Measurements from ENCODE around the gene SLC7A7.

Gene SLC7A7

GRCh38 chr14:22824711-22825359 is 9.6 kb upstream of the SLC7A7 start:
- TF ChIP-seq, protein P1, sequence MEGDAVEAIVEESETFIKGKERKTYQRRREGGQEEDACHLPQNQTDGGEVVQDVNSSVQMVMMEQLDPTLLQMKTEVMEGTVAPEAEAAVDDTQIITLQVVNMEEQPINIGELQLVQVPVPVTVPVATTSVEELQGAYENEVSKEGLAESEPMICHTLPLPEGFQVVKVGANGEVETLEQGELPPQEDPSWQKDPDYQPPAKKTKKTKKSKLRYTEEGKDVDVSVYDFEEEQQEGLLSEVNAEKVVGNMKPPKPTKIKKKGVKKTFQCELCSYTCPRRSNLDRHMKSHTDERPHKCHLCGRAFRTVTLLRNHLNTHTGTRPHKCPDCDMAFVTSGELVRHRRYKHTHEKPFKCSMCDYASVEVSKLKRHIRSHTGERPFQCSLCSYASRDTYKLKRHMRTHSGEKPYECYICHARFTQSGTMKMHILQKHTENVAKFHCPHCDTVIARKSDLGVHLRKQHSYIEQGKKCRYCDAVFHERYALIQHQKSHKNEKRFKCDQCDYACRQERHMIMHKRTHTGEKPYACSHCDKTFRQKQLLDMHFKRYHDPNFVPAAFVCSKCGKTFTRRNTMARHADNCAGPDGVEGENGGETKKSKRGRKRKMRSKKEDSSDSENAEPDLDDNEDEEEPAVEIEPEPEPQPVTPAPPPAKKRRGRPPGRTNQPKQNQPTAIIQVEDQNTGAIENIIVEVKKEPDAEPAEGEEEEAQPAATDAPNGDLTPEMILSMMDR (IDR thresholded peaks at IDR 0.05; ENCODE audit: control insufficient read depth, extremely low read depth, insufficient read depth), result no peak
- no peak for DNase-seq (ENCODE audit: low read depth)
- H3K4me3 ChIP-seq (ENCODE audit: low read depth, low read length), result no peak overlapping the region

- H3K4me3 ChIP-seq (ENCODE audit: low read depth, low read length), result no peak overlapping the region
- DNase-seq (ENCODE audit: low read depth), result no peak
- TF ChIP-seq, protein P1 (IDR thresholded peaks at IDR 0.05; ENCODE audit: control insufficient read depth, extremely low read depth, insufficient read depth), result peak; percentile 62
These were observed 7.4 kb upstream of the SLC7A7 start for GRCh38 chr14:22822571-22823098.

DNA sequence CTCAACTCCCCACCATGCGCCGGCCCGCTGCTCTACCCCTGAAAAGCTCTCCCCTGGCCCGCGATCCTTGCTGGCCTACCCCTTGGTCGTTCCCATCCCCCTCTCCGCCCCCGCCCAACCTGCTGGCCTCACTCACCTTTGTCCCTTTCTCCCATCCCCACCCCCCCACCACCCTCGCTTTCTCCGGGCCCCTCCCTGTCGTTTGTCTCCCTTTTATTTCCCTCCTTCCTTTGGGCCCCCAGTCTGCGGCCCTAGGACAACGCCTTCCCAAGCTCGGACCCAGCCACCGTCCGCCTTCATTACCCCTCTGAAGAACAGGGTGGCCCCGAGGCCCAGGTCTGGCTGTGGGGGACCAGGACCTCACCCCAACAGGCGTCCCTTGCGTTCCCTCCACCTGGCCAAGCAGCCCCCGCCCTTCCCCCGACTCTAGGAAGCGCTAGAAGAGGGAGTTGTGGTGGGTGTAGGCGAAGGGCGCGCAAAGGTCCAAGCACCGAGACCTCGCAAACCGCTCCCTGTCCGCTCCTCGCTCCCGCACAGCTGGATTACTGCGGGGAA is 6.9 kb upstream of the SLC7A7 start:
- no peak overlapping the region for H3K4me3 ChIP-seq (ENCODE audit: low read depth, low read length)
- no peak for DNase-seq (ENCODE audit: low read depth)
- TF ChIP-seq, protein P1 (IDR thresholded peaks at IDR 0.05; ENCODE audit: control insufficient read depth, extremely low read depth, insufficient read depth), result no peak

DNA sequence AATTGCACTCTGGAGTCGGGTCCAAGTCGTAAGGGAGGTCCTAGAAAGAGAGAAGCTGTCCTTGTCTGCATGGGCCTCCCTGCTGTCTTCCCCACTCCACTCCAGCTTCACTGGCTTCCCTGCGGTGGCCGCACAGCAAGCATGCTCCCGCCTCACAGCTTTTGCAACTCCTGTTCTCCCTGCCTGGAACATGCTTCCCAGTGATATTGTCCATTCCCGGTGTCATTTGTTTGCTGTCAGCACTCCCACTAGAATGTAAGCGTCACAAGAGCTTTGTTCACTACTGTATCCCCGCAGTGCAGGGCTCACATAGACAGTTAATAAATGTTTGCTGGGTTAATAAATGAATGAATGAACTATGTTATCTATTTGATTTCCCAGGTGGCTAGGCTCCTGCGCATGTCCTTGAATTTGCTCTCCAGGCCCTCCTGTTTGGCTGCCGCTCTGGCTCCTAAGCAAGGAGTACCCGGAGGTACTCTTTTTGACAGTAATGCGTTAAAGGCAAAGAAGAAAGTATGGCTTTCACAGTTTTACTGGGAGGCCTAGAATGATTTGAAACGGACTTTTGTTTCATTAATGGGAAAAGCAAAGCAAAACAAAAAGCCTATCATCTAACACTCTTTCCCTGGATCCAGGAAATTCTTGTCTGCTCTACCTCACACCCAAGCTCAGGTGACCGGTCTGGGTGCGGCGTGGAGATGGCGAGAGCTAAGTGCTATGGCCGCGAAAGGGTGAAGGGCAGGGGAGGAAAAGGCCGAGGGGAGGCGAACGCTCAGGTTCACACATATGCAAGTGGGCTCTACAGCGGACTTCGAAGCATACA is 6.2 kb upstream of the SLC7A7 start:
- no peak for DNase-seq (ENCODE audit: low read depth)

DNA sequence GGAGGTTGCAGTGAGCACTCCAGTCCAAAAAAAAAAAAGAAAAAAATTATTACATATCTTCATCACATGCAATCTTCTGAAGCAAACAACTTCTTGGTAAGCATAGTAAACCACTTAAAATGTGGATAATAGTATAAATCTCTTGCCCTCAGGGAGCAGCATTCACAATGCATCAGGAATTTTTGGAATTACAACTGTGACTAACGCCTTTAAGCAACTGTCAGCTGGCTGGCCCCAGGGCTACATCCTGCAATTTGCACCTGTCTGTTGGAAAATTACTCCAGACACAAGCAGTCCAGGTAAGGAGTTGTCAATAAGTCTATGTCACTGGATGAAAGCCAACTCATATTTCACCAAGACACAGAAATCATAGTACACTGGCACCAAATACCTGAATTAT is 5.5 kb upstream of the SLC7A7 start:
- no peak for DNase-seq (ENCODE audit: low read depth)
- TF ChIP-seq, protein P1 (IDR thresholded peaks at IDR 0.05; ENCODE audit: control insufficient read depth, extremely low read depth, insufficient read depth), result no peak
- no peak overlapping the region for H3K4me3 ChIP-seq (ENCODE audit: low read depth, low read length)

More for the DNA sequence above, 6.2 kb upstream of the SLC7A7 start:
- H3K4me3 ChIP-seq (ENCODE audit: low read depth, low read length), result no peak overlapping the region
- TF ChIP-seq, protein P1 (IDR thresholded peaks at IDR 0.05; ENCODE audit: control insufficient read depth, extremely low read depth, insufficient read depth), result no peak

DNA sequence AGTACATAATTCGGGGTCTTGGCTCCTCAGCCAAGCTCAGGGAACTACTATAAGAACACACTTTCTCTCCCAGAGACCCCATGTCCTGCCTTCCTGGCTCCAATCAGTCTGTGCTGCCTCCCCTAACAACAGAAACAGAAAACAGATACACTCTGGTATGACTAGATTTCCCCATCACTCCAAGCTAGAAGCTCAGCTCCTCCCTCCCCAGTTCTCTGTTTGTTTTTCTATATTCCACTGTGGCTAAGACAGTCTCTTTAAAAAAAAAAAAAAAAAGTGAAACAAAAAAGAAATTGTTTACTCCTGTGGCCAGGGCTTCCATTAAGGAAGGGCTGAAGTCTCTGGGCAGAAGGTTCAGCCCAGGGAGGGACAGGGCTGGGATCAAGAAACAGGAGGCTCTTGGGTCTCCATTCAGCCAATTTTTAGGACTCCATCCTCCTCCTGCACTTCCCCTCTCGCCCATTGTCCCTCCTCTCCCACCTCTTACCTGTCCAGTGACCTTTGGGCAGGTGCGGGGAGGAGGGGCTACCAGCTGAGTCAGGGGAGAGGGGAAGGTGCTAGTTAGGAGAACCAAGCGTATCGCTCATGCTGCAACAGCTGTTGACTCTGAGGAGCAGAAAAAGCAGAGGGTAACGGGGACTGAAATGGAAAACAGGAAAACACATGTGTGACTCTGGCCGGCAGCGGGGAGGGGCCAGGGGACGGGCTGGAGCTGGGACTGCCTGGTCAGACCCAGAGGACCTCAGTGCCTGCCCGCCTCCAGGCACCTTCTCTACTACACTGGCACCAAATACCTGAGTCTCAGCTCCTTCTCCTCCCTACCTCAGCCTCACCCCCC is 4.1 kb upstream of the SLC7A7 start:
- no peak for DNase-seq (ENCODE audit: low read depth)
- no peak overlapping the region for H3K4me3 ChIP-seq (ENCODE audit: low read depth, low read length)

More for the DNA sequence above, 4.1 kb upstream of the SLC7A7 start:
- TF ChIP-seq, protein P1 (IDR thresholded peaks at IDR 0.05; ENCODE audit: control insufficient read depth, extremely low read depth, insufficient read depth), result no peak
